Globus pallidus (tissue), 1 donor: ENCODE measurements around the gene TGM6.
A peak's percentile ranks its signal among the peaks of the same experiment; 100 is the strongest.
"Not testable (repeated sequence)": the region's sequence is repeated elsewhere in the genome, so short reads cannot be mapped to it uniquely, and the experiment has no call there.

Experiments
- DNase-seq: peaks from one replicate; pipeline ENCODE4 v3.0.0-alpha.2; 2015; ENCODE audit warnings: low spot score

Gene TGM6

DNA sequence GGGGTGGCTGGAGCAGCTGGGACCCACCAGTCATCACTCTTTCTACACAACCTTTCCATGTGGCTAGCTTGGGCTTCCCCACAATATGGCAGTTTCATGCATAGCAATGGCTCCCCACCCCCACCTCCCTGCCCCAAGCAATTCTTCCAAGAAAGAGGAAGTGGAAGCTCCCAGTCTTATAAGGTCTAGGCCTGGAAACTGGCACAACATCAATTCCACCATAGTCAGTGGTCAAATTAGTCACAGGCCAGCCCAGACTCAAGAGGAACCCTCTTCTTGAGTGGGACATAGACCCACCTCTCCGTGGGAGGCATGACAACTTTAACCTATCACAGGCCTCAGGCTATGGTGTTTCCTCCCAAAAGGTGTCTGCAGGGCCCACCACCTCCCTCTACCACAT, 17.7 kb downstream of the TGM6 start:
- no peak for DNase-seq

DNA sequence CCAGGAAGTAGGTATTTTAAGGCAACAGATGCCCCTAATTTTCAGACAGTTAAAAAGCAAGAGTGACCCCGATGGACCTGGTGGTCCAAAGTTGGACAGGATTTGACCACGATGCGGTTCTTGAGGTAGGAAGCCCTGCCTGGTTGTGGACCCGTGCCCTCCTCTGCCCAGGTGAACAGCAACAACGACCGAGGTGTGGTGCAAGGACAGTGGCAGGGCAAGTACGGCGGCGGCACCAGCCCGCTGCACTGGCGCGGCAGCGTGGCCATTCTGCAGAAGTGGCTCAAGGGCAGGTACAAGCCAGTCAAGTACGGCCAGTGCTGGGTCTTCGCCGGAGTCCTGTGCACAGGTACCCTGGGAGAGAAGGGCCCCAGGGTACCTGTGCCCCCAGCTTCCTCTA, 18.7 kb downstream of the TGM6 start:
- no peak for DNase-seq

DNA sequence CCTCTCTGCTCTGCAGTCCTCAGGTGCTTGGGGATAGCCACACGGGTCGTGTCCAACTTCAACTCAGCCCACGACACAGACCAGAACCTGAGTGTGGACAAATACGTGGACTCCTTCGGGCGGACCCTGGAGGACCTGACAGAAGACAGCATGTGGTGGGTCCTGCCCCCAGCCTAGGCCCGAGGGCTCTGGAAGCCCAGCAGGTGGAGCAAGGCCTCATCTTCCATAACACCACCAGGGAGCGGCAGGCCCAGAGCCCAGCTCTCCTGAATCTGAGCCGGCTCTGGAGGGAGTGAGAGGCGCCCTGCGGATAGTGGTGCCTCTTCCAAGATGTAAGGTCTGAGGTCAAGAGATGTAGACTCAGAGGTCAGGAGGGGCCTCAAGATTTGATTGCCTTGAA, 19.6 kb downstream of the TGM6 start:
- no peak for DNase-seq

DNA sequence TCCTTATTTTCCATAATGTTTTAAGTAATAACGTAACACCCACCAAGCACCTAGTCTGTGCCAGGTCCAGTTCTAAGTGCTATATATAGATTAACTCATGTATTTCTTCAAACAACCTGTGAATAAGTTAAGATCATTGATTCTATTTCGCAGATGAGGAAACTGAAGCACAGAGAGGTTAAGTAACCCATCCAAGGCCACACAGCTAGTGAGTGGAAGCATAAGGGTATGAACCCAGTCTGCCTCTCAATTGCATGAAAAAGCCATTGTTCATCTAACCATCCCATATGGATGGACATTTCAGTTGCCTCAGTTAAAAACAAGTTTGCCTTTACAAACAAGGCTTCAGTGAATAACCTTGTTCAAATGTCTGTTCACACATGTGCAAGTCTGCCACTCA, 20.8 kb downstream of the TGM6 start:
- DNase-seq, result no peak

DNA sequence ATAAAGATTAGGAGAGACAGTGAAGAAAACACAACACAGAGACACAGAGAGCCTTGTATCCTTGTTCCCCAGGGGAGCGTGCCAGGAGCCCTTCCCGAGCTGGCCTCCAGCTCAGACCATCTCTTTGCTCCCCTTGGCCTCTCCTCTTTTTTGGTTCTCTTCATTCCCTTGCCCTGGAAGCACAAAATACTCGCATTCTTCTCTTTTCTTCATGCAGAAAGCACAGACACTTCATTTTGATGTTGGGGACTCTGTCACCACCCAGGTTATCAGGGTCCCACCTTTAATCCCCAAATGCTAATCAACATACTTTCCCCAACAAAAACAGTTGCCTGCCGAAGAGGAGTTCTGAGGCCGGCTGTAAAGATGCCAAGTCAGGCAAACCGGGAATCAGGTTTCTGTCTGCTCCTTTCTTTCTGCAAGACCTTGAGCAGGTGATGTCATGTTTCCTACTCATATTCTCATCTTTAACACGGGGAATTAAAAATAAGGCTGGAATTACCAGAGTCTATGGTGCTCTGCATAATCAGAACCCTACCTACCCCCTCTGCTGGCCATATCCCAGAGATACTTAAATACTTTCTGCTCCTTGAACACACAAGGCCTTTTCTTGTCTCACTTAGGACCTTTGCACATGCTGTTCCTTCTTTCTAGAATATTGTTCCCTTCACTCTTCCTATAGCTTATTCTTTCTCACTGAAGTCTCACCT, 21.7 kb downstream of the TGM6 start:
- DNase-seq, result no peak

DNA sequence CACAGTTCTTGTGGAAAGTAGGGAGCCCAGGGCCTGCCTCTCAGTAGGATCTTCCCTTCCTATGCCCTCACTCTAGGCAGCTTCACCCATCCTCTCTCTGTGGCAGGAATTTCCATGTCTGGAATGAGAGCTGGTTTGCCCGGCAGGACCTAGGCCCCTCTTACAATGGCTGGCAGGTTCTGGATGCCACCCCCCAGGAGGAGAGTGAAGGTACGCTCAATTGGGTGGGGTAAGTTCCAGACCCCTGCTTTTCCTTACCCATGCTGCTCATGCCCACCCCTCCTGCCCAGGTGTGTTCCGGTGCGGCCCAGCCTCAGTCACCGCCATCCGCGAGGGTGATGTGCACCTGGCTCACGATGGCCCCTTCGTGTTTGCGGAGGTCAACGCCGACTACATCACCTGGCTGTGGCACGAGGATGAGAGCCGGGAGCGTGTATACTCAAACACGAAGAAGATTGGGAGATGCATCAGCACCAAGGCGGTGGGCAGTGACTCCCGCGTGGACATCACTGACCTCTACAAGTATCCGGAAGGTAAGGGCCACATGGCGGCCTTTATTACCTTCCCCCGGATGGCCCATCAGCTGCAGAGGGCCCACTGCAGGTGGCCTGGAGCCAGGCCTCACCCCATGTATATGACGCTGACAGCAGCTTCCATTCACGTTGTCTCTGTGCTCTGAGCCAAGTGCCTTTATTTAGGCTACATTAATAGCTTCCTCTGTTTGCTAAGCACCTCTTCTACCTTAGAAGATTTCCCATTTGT, 22.8 kb downstream of the TGM6 start:
- no peak for DNase-seq

DNA sequence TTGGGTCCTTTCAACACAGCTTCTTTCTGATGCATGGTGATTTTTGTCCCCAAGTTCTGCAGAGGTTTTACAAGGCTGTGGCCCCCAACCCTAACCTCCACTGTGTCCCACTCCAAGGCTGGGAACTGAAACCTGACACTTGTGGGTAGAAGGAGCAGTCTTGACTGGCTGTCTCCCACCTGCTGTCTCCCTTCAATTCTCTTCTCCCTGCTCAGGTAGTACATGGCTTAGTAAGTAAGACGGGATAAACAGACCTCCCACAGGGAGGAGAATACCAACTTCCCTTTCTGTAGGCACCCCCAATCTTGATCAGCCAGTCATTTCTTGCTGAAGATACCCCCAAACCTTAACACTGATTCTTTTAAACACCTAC, 25.0 kb downstream of the TGM6 start:
- DNase-seq, result no peak

DNA sequence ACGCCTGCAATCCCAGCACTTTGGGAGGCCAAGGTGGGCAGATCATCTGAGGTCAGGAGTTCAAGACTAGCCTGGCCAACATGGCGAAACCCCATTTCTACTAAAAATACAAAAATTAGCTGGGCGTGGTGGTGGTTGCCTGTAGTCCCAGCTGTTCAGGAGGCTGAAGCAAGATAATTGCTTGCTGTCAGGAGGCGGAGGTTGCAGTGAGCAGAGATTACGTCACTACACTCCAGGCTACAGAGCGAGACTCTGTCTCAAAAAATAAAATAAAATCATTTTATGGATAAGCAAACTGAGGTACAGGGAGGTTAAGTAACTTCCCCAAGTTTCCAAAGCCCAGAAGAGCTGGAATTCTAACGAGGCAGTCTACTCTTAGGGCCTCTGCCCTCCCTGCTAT, 26.7 kb downstream of the TGM6 start:
- DNase-seq, result not testable (repeated sequence)

DNA sequence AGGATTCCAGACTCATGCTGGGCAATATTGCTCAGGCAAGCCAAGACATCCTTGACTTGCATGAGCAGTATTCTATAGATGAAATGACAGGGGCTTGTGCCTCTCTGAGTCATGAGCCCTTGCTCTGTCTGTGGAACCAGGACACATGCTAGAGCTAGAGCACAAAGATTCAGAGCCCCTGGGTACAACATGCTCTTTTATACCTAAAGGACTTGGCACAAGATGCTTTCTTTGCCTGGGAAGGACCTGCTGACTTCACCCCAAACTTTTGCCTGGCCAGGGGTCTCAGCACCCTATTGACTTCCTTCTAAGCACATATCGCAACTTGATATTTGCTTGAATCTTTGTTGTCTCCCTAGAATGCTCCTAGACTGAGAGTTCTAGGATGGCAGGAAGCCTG, 27.4 kb downstream of the TGM6 start:
- no peak for DNase-seq

DNA sequence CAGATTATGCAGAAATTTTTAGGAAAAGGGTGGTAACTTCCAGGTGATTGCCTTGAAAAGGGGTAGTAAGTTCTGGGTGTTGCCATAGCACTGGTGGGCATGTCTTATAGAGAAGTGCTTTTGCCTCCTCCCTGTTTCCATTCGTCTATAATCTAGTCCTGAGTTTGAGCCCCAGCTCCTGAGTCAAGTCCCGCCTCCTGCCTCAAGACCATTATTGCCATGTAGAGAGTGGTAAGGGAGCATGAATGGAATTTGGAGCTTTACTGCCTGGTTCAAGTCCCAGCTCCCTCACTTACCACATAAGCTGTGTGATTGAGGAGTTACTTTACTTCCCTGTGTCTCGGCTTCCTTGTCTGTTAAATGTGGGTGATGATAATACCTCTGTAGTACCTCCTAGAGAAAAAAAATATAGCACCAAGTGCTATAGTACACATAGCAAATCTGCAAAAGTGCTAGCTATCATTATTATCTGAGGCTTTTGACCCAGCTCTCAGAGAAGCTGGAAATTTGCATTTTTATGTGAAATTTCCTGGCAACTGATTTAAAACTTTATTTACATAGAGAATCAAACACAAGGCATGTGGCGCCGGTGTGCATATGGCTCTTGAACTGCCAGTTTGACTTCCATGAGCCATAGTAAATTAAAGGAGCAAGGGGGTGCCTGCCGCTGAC, 36.0 kb downstream of the TGM6 start:
- no peak for DNase-seq

DNA sequence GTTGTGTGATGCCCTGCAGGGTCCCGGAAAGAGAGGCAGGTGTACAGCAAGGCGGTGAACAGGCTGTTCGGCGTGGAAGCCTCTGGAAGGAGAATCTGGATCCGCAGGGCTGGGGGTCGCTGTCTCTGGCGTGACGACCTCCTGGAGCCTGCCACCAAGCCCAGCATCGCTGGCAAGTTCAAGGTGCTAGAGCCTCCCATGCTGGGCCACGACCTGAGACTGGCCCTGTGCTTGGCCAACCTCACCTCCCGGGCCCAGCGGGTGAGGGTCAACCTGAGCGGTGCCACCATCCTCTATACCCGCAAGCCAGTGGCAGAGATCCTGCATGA, 36.5 kb downstream of the TGM6 start:
- DNase-seq, result no peak

DNA sequence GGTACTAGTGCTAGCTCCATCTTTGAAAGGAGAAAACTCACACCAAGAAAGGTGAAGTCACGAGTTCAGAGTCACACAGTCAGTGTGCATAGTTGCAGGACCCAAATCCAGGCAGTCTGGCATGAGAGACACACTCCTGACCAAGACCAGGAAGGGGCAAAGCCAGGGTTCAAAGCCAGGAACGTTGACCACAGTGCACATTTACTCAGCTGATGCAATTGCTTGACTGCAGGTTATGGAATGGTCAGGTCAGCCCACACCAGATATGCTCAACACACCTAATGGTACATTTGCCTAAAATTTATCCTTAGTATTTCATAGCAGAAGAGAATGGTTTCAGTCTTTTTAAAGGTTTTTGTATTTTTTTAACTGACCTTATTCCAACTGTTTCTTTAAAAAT, 37.7 kb downstream of the TGM6 start:
- no peak for DNase-seq

DNA sequence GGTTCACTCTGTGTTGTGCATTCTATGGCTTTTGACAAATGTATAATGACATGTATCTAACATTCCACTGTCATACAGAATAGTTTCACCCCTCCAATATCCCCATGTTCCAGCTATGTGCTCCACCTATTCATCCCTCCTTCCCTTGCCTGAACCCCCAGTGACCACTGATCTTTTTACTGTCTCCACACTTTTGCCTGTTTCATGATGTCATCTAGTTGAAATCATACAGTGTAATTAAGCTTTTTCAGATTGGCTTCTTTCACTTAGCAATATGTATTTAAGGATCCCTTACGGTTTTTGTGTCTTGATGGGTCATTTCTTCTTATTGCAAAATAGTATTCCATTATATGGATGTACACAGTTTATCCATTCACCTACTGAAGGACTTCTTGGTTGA, 39.8 kb downstream of the TGM6 start:
- no peak for DNase-seq

DNA sequence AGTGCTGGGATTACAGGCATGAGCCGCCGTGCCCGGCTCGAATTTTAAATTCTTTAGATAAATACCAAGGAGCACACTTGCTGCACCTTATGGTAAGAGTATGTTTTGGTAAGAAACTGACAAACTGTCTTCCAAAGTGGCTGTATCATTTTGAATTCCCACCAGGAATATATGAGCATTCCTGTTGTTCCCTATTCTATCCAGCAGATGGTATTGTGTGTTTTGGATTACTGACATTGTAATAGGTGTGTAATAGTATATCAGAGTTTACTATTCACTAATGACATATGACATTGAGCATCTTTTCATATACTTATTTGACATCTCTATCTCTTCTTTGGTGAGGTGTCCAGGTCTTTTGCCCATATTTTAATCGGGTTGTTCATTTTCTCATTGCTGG, 40.5 kb downstream of the TGM6 start:
- DNase-seq, result no peak

DNA sequence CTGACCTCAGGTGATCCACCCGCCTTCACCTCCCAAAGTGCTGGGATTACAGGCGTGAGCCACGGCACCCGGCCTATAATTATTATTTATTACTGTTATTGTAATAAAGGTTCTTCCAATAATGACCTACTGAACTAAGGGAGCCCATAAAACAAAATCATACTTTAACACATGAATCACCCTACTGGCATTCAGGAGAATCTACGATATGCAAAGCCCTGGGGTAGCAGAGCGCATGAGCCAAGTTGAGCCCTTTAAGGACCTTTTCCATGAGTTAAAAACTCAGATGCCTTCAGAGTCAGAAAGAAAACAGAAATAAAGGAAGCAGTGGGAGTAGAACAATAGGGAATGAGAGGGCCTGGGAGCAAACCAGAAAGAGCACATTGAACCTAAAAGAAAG, 48.4 kb downstream of the TGM6 start:
- DNase-seq, result no peak

DNA sequence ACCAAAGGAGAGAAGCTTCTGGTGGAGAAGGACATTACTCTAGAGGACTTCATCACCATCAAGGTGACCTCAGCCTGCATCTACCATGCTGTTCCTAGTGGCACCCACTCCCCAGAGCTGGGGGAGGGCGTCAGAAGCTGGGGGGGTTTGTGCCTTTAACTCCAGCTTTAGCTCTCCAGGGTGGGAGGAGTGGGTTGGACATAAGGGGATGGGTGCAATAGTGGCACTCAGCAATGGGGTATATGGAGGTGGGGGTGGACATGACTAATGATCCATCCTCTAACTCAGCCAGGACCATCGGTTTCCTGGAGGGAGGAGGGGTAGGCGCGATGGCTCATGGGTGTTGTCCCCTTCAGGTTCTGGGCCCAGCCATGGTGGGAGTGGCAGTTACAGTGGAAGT, 49.8 kb downstream of the TGM6 start:
- no peak for DNase-seq

DNA sequence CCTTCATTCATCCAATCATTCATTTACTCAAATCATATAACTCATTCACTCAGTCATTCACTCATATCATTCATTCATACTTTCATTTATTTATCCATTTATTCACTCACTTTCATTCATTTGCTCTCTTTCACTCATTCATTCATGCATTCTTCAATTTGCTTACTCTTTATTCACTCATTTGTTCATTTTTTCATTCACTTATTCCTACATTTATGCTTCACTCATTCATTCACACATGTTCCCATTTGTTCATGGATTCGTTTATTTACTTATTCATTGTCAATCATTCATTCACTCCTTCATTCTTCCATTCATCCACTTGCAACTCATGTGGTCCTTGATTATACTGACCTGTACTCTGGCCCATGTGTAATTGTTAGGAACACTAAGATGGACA, 50.5 kb downstream of the TGM6 start:
- no peak for DNase-seq

DNA sequence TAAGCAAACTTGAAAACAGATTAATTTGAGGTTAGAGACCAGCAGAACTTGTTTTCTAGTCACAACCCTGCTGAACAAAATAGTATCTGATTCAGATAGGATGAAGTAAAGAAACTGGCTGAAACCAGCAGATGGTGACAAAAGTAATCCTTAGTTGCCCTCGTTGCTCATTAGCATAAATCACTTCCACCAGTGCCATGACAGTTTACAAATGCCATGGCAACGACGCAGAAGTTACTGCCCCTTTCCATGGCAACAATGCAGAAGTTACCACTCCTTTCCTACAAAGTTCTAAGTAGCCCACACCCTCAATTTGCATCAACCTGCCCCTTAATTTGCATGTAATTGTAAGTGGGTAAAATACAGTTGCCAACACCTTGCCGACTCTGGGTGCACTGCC, 66.1 kb downstream of the TGM6 start:
- no peak for DNase-seq

DNA sequence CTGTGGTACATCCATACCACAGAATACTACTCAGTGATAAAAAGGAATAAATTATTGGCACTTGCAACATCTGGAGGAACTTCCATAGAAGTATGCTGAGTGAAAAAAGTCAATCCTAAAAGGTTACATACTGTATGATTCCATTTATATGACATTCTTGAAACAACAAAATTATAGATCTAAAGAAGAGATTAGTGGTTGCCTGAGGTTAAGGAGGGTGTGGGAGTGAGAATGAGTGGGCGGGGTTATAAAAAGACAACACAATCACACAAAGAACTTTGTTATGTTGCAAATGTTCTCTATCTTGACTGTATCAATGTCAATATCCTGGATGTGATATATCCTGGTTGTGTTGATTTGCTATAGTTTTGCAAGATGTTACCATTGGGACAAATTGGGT, 68.7 kb downstream of the TGM6 start:
- DNase-seq, result no peak

DNA sequence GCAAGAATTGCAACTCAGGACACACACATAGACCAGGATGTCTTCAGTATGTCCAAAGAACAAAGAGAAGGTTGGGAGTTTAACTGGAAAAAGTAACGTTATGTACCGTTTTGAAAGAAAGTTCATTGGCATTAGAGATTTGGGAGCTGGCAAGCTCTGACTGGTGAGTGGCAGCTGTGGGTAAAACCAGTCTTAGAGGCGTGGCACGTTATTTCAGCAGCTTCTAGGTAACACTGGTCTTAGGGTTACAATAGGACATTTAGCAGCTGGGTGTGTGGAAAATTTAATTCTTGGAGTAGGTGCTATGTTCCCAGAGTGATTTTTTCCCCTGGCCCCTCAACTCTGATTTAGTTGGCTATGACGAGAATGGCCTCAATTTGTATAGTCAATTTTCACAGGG, 70.7 kb downstream of the TGM6 start:
- no peak for DNase-seq

DNA sequence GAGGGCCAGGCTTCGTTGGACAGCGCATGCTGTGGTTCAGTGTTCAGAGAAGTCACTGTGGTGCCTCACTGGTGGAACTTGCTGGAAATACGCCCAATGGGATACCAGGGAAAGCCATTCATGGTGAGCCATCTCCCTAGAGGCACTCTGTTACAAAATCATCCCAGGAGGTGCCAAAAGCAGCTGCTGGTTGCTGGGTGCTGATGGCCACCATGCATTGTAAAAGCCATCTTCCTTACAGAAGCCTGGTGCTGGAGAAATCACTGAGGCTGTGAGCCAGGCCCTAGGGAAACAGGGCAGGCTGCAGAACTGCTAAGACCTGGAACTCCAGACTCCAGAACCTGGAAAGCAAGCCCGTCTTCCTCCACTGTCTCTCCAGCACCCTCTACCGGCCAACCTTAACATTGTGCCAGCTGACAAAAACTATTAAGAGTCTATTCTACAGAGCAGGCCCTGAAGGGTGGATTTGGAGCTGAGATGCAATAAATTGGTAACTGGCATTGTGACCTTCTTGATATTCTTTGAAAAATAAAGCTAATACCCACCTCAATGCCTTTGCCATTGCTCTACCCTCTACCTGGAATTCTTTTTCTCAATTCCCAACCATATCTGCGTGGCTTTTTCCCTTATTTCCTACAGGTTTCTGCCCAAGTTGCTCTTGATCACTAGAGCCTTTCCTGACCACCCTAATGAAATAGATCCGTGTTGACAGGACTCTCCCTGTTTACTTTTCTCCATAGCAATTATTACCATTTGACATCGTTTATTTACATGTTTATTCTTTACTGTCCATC, 71.4 kb downstream of the TGM6 start:
- DNase-seq, result peak; percentile 60

DNA sequence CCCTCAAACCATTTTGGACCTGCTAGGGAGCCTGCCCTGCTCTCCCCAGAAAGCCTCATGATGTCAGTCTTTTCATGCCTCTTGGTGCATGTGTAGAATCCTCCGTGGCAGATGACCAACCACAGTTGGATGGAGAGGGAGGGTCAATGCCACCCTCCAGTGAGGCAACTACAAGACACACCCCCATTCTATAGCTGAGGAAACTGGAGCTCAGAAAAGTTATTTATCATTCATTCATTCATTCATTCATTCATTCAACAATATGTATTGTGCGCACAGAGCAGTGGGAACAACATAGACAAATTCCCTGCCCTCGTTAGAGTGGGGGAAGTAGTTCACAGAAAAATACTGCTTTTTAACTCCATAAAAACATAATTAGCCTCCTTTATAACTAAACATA, 73.1 kb downstream of the TGM6 start:
- no peak for DNase-seq
